Measurements from ENCODE around the gene NAGA. TPM values are rescaled to one million over a fixed set of nuclear protein-coding genes. Genes with fewer than 3 reads are reported as not detected.
A peak's percentile ranks its signal among the peaks of the same experiment; 100 is the strongest.

The NAGA gene
- total and polyA plus RNA-seq, 5 donors from 2014 or later: 12.7 to 29.0 (median 25.1) TPM

GRCh38 chr22:42066937-42067336 is 3.7 kb downstream of the NAGA start:
- Histone ChIP-seq H3K27me3 (ENCODE audit: control insufficient read depth, insufficient read depth, low read length) (no peaks in the 10 kb centered on the region), H3K4me3 (ENCODE audit: low read depth, low read length) (no peak overlapping the region), H3K9me3 (ENCODE audit: control insufficient read depth in 2 of 2, low read length in 2 of 2) (no peaks in the 10 kb centered on the region), H3K4me1 (ENCODE audit: control insufficient read depth, insufficient read depth, low read length, poor library complexity, severe bottlenecking) (peaks cover 35% of the 10 kb centered on the region), H3K36me3 (ENCODE audit: control insufficient read depth, insufficient read depth, low read length) (peaks cover 19% of the 10 kb centered on the region), H3K27ac (ENCODE audit: insufficient read depth, low read length, poor library complexity, severe bottlenecking) (no peak overlapping the region)
- peak overlapping the region in 1 of 4 donors; percentile 6 for H3K4me3 Mint-ChIP-seq
- ATAC-seq (ENCODE audit: low read depth in 2 of 2) (no peak), DNase-seq (no peak)
- H3K27ac Mint-ChIP-seq: no peak overlapping the region
- no peaks in the 10 kb centered on the region for H3K27me3 Mint-ChIP-seq
- peaks cover 0 to 39% (median 23%) of the 10 kb centered on the region in 4 donors for H3K4me1 Mint-ChIP-seq
- H3K9me3 Mint-ChIP-seq: no peaks in the 10 kb centered on the region
- peaks cover 35% of the 10 kb centered on the region for H3K36me3 Mint-ChIP-seq

- no peak for ATAC-seq (ENCODE audit: low read depth in 2 of 2)
- Mint-ChIP-seq H3K27me3 (no peaks in the 10 kb centered on the region), H3K4me1 (peaks cover 0 to 33% (median 18%) of the 10 kb centered on the region in 4 donors), H3K9me3 (no peaks in the 10 kb centered on the region), H3K4me3 (no peak overlapping the region), H3K36me3 (peaks cover 38% of the 10 kb centered on the region), H3K27ac (peak overlapping the region in 1 of 3 donors; percentile 51)
- Histone ChIP-seq H3K4me3 (ENCODE audit: low read depth, low read length) (no peak overlapping the region), H3K9me3 (ENCODE audit: control insufficient read depth in 2 of 2, low read length in 2 of 2) (no peaks in the 10 kb centered on the region), H3K36me3 (ENCODE audit: control insufficient read depth, insufficient read depth, low read length) (peaks cover 23% of the 10 kb centered on the region), H3K4me1 (ENCODE audit: control insufficient read depth, insufficient read depth, low read length, poor library complexity, severe bottlenecking) (peaks cover 29% of the 10 kb centered on the region), H3K27ac (ENCODE audit: insufficient read depth, low read length, poor library complexity, severe bottlenecking) (no peak overlapping the region), H3K27me3 (ENCODE audit: control insufficient read depth, insufficient read depth, low read length) (no peaks in the 10 kb centered on the region)
- DNase-seq: no peak
Observed at GRCh38 chr22:42066126-42066761, 4.4 kb downstream of the NAGA start.

GRCh38 chr22:42065438-42066125 is 5.0 kb downstream of the NAGA start:
- Mint-ChIP-seq H3K27ac (no peak overlapping the region), H3K9me3 (peaks cover 0 to 1% (median 0%) of the 10 kb centered on the region in 7 donors), H3K27me3 (no peaks in the 10 kb centered on the region), H3K36me3 (peaks cover 45% of the 10 kb centered on the region), H3K4me3 (peak overlapping the region in 2 of 4 donors; percentile 14 to 51), H3K4me1 (peaks cover 0 to 26% (median 14%) of the 10 kb centered on the region in 4 donors)
- DNase-seq (no peak), ATAC-seq (ENCODE audit: low read depth in 2 of 2) (no peak)
- no peak overlapping the region for H3K27ac ChIP-seq (ENCODE audit: insufficient read depth, low read length, poor library complexity, severe bottlenecking)
- peaks cover 23% of the 10 kb centered on the region for H3K4me1 ChIP-seq (ENCODE audit: control insufficient read depth, insufficient read depth, low read length, poor library complexity, severe bottlenecking)
- H3K9me3 ChIP-seq (ENCODE audit: control insufficient read depth in 2 of 2, low read length in 2 of 2): no peaks in the 10 kb centered on the region
- peaks cover 30% of the 10 kb centered on the region for H3K36me3 ChIP-seq (ENCODE audit: control insufficient read depth, insufficient read depth, low read length)
- H3K4me3 ChIP-seq (ENCODE audit: low read depth, low read length): no peak overlapping the region
- no peaks in the 10 kb centered on the region for H3K27me3 ChIP-seq (ENCODE audit: control insufficient read depth, insufficient read depth, low read length)

GRCh38 chr22:42064629-42065028 is 6.0 kb downstream of the NAGA start:
- ATAC-seq (ENCODE audit: low read depth in 2 of 2): no peak
- H3K9me3 Mint-ChIP-seq: peaks cover 0 to 1% (median 0%) of the 10 kb centered on the region in 7 donors

GRCh38 chr22:42062506-42063170 is 8.0 kb downstream of the NAGA start:
- H3K9me3 Mint-ChIP-seq: peaks cover 0 to 3% (median 0%) of the 10 kb centered on the region in 7 donors
- Histone ChIP-seq H3K27me3 (ENCODE audit: control insufficient read depth, insufficient read depth, low read length) (no peaks in the 10 kb centered on the region), H3K4me1 (ENCODE audit: control insufficient read depth, insufficient read depth, low read length, poor library complexity, severe bottlenecking) (no peaks in the 10 kb centered on the region), H3K27ac (ENCODE audit: insufficient read depth, low read length, poor library complexity, severe bottlenecking) (no peak overlapping the region), H3K36me3 (ENCODE audit: control insufficient read depth, insufficient read depth, low read length) (peaks cover 45% of the 10 kb centered on the region), H3K4me3 (ENCODE audit: low read depth, low read length) (no peak overlapping the region), H3K9me3 (ENCODE audit: control insufficient read depth in 2 of 2, low read length in 2 of 2) (no peaks in the 10 kb centered on the region)
- peaks cover 0 to 14% (median 4%) of the 10 kb centered on the region in 4 donors for H3K4me1 Mint-ChIP-seq
- no peaks in the 10 kb centered on the region for H3K27me3 Mint-ChIP-seq
- no peak overlapping the region for H3K27ac Mint-ChIP-seq
- H3K4me3 Mint-ChIP-seq: peak overlapping the region in 1 of 4 donors; percentile 49
- DNase-seq (no peak), ATAC-seq (ENCODE audit: low read depth in 2 of 2) (no peak)
- peaks cover 63% of the 10 kb centered on the region for H3K36me3 Mint-ChIP-seq

More at GRCh38 chr22:42064629-42065028, 6.0 kb downstream of the NAGA start:
- Histone ChIP-seq H3K27me3 (ENCODE audit: control insufficient read depth, insufficient read depth, low read length) (no peaks in the 10 kb centered on the region), H3K36me3 (ENCODE audit: control insufficient read depth, insufficient read depth, low read length) (peaks cover 38% of the 10 kb centered on the region), H3K9me3 (ENCODE audit: control insufficient read depth in 2 of 2, low read length in 2 of 2) (no peaks in the 10 kb centered on the region), H3K27ac (ENCODE audit: insufficient read depth, low read length, poor library complexity, severe bottlenecking) (no peak overlapping the region), H3K4me3 (ENCODE audit: low read depth, low read length) (no peak overlapping the region), H3K4me1 (ENCODE audit: control insufficient read depth, insufficient read depth, low read length, poor library complexity, severe bottlenecking) (peaks cover 14% of the 10 kb centered on the region)
- Mint-ChIP-seq H3K27ac (no peak overlapping the region), H3K36me3 (peaks cover 49% of the 10 kb centered on the region), H3K27me3 (no peaks in the 10 kb centered on the region), H3K4me1 (peaks cover 0 to 23% (median 11%) of the 10 kb centered on the region in 4 donors), H3K4me3 (peak overlapping the region in 1 of 4 donors; percentile 51)
- no peak for DNase-seq

GRCh38 chr22:42061041-42061440 is 9.6 kb downstream of the NAGA start:
- Mint-ChIP-seq H3K4me1 (peaks cover 0 to 10% (median 3%) of the 10 kb centered on the region in 4 donors), H3K4me3 (no peak overlapping the region), H3K9me3 (peaks cover 0 to 15% (median 6%) of the 10 kb centered on the region in 7 donors), H3K27me3 (no peaks in the 10 kb centered on the region), H3K36me3 (peaks cover 62% of the 10 kb centered on the region), H3K27ac (no peak overlapping the region)
- no peak for DNase-seq
- Histone ChIP-seq H3K27ac (ENCODE audit: insufficient read depth, low read length, poor library complexity, severe bottlenecking) (no peak overlapping the region), H3K27me3 (ENCODE audit: control insufficient read depth, insufficient read depth, low read length) (no peaks in the 10 kb centered on the region), H3K36me3 (ENCODE audit: control insufficient read depth, insufficient read depth, low read length) (peaks cover 39% of the 10 kb centered on the region), H3K9me3 (ENCODE audit: control insufficient read depth in 2 of 2, low read length in 2 of 2) (peaks cover 10 to 12% of the 10 kb centered on the region in 2 experiments), H3K4me3 (ENCODE audit: low read depth, low read length) (no peak overlapping the region), H3K4me1 (ENCODE audit: control insufficient read depth, insufficient read depth, low read length, poor library complexity, severe bottlenecking) (no peaks in the 10 kb centered on the region)
- ATAC-seq (ENCODE audit: low read depth in 2 of 2): no peak

GRCh38 chr22:42060489-42060888 is 10.1 kb downstream of the NAGA start:
- Histone ChIP-seq H3K36me3 (ENCODE audit: control insufficient read depth, insufficient read depth, low read length) (peaks cover 39% of the 10 kb centered on the region), H3K9me3 (ENCODE audit: control insufficient read depth in 2 of 2, low read length in 2 of 2) (peaks cover 10 to 12% of the 10 kb centered on the region in 2 experiments), H3K27me3 (ENCODE audit: control insufficient read depth, insufficient read depth, low read length) (no peaks in the 10 kb centered on the region), H3K4me1 (ENCODE audit: control insufficient read depth, insufficient read depth, low read length, poor library complexity, severe bottlenecking) (no peaks in the 10 kb centered on the region), H3K27ac (ENCODE audit: insufficient read depth, low read length, poor library complexity, severe bottlenecking) (no peak overlapping the region), H3K4me3 (ENCODE audit: low read depth, low read length) (no peak overlapping the region)
- H3K27ac Mint-ChIP-seq: no peak overlapping the region
- no peak overlapping the region for H3K4me3 Mint-ChIP-seq
- no peaks in the 10 kb centered on the region for H3K27me3 Mint-ChIP-seq
- DNase-seq (no peak), ATAC-seq (ENCODE audit: low read depth in 2 of 2) (no peak)
- peaks cover 59% of the 10 kb centered on the region for H3K36me3 Mint-ChIP-seq
- peaks cover 0 to 15% (median 6%) of the 10 kb centered on the region in 7 donors for H3K9me3 Mint-ChIP-seq
- peaks cover 0 to 7% (median 1%) of the 10 kb centered on the region in 4 donors for H3K4me1 Mint-ChIP-seq
